Endothelial cell of umbilical vein (primary cell): ENCODE results near the gene CHRND. TPM values are rescaled to one million over a fixed set of nuclear protein-coding genes. Genes with fewer than 3 reads are reported as not detected.

Source experiments
- BruUV-seq: library from RNA; stranded (reverse); fragments of 400-500 nt; replicated peaks from 2 replicates; lab custom pipeline; 2021; lab: Mats Ljungman, UMichigan
- CTCF ChIA-PET: fragments of 300-600, 350-600 bp; sonication (Branson Sonifier 250); formaldehyde crosslinking; loops from one replicate; lab custom pipeline; 2021; ENCODE audit warnings: antibody characterized with exemption, inconsistent platforms; lab: Charles Lee
- POLR2A ChIA-PET: fragments of 300-600, 350-600 bp; sonication (Branson Sonifier 250); formaldehyde crosslinking; loops from one replicate; lab custom pipeline; 2021; ENCODE audit warnings: antibody characterized with exemption, inconsistent platforms; lab: Charles Lee
- DNase-seq: peaks from one replicate; pipeline ENCODE4 v3.0.0-alpha.2; 2011; ENCODE audit warnings: low read depth, low spot score
- FAIRE-seq: peaks from 2 replicates; lab custom pipeline; 2011; peaks lifted over from hg19 to GRCh38; lab: Jason Lieb, UNC
- H2AFZ ChIP-seq: 2 replicates; pipeline ENCODE4 v1.6.0; 2012; ENCODE audit warnings: low read depth, low read length, control low read depth, inconsistent platforms
- H3K27ac ChIP-seq: 2 replicates; pipeline ENCODE4 v1.5.1; 2011; ENCODE audit warnings: low read depth, mild to moderate bottlenecking, control low read depth, low read length, moderate library complexity; ENCODE audit not compliant: insufficient read depth
- H3K27me3 ChIP-seq, 2 experiments: 2 replicates each; pipeline versions ENCODE4 v1.6.0 to v1.6.1; 2011; ENCODE audit warnings: low read length in 2 of 2, mixed read lengths in 1 of 2; ENCODE audit not compliant: control insufficient read depth in 2 of 2, insufficient read depth in 2 of 2
- H3K36me3 ChIP-seq, 2 experiments: 2 replicates in 1 of 2; 3 replicates in 1 of 2; pipeline ENCODE4 v1.5.1; 2011; ENCODE audit warnings: low read length in 2 of 2, mild to moderate bottlenecking in 1 of 2, moderate library complexity in 1 of 2; ENCODE audit not compliant: control insufficient read depth in 2 of 2, insufficient read depth in 2 of 2; ENCODE audit errors: extremely low read depth in 1 of 2
- H3K4me1 ChIP-seq: 3 replicates; pipeline ENCODE4 v1.5.1; 2011; ENCODE audit warnings: mild to moderate bottlenecking, low read length; ENCODE audit not compliant: control insufficient read depth, insufficient read depth; ENCODE audit errors: extremely low read depth
- H3K4me2 ChIP-seq: 2 replicates; pipeline ENCODE4 v1.6.1; 2011; ENCODE audit warnings: low read length, control low read depth, mixed read lengths; ENCODE audit not compliant: insufficient read depth
- H3K4me3 ChIP-seq, 3 experiments: fragments of 200-600 bp in 1 of 3; sonication (generic), shearing (Covaris generic) in 1 of 3; replicated peaks in 1 of 3; 2 replicates each; pipeline ENCODE4 v1.5.1; 2011 to 2016; ENCODE audit warnings: control low read depth in 3 of 3, low read length in 3 of 3, mild to moderate bottlenecking in 2 of 3, inconsistent platforms in 1 of 3, low read depth in 1 of 3, moderate library complexity in 1 of 3; ENCODE audit not compliant: insufficient read depth in 1 of 3
- H3K79me2 ChIP-seq: 2 replicates; pipeline ENCODE4 v1.6.0; 2012; ENCODE audit warnings: low read length, inconsistent platforms; ENCODE audit not compliant: control insufficient read depth, insufficient read depth
- H3K9ac ChIP-seq: replicated peaks from 2 replicates; pipeline ENCODE3; 2011; ENCODE audit warnings: low read length, control low read depth; ENCODE audit not compliant: insufficient read depth; ENCODE audit errors: extremely low read depth
- H3K9me1 ChIP-seq: replicated peaks from 3 replicates; pipeline ENCODE4 v1.6.0; 2011; ENCODE audit warnings: mild to moderate bottlenecking, low read length; ENCODE audit not compliant: control insufficient read depth, insufficient read depth; ENCODE audit errors: extremely low read depth
- H3K9me3 ChIP-seq: replicated peaks from 2 replicates; pipeline ENCODE4 v1.5.1; 2012; ENCODE audit warnings: low read length, inconsistent platforms; ENCODE audit not compliant: control insufficient read depth, insufficient read depth
- H4K20me1 ChIP-seq: replicated peaks from 2 replicates; pipeline ENCODE3; 2011; ENCODE audit warnings: mild to moderate bottlenecking, low read length; ENCODE audit not compliant: control insufficient read depth, insufficient read depth; ENCODE audit errors: extremely low read depth
- EZH2 ChIP-seq: IDR thresholded peaks from 2 replicates; pipeline ENCODE4 v1.6.1; 2012; ENCODE audit warnings: borderline replicate concordance, low read depth, mild to moderate bottlenecking, moderate library complexity, low read length, inconsistent platforms; ENCODE audit not compliant: severe bottlenecking
- FOS ChIP-seq: IDR thresholded peaks from 2 replicates; pipeline ENCODE4 v1.6.1; 2011; ENCODE audit warnings: mild to moderate bottlenecking, low read length, moderate library complexity, borderline replicate concordance; ENCODE audit not compliant: insufficient read depth
- GATA2 ChIP-seq: IDR thresholded peaks from 2 replicates; pipeline ENCODE4 v1.7.0; 2011; ENCODE audit warnings: low read depth, mild to moderate bottlenecking, moderate library complexity, mixed read lengths, low read length; ENCODE audit not compliant: insufficient read length, insufficient read depth
- JUN ChIP-seq: IDR thresholded peaks from 2 replicates; pipeline ENCODE4 v1.6.1; 2011; ENCODE audit warnings: borderline replicate concordance, low read depth; ENCODE audit not compliant: insufficient read length, insufficient read depth
- MAX ChIP-seq: IDR thresholded peaks from 2 replicates; pipeline ENCODE4 v1.6.1; 2011; ENCODE audit not compliant: insufficient read depth, insufficient read length
- MYC ChIP-seq: IDR thresholded peaks from one replicate; pipeline ENCODE4 v1.6.1; 2011; ENCODE audit warnings: mild to moderate bottlenecking, low read depth, low read length
- POLR2A ChIP-seq: IDR thresholded peaks from 2 replicates; pipeline ENCODE4 v1.6.1; 2012; ENCODE audit warnings: low read depth, mild to moderate bottlenecking, control low read depth, low read length
- POLR2AphosphoS5 ChIP-seq: IDR thresholded peaks from 2 replicates; pipeline ENCODE4 v1.6.1; 2012; ENCODE audit warnings: low read depth, mild to moderate bottlenecking, control low read depth, low read length, moderate library complexity; ENCODE audit not compliant: insufficient read depth
- dilution Hi-C: fragments of 300-500 bp; cut with MboI; formaldehyde crosslinking; loops from one replicate; pipeline ENCODE4 v1.15.0; 2019; ENCODE audit warnings: low sequenced_read_pairs; ENCODE audit not compliant: extremely low pct_ligation_motif_present
- intact Hi-C: fragments of 100-400 bp; cut with micrococcal nuclease; formaldehyde crosslinking; loops from one replicate; pipeline ENCODE4 v1.10.0; 2022
- polyA plus RNA-seq, 4 experiments: library from polyadenylated mRNA; depleted of rRNA in 3 of 4; stranded (reverse) in 3 of 4; unstranded in 1 of 4; fragments of >200 nt; gene quantifications; 2 replicates each; pipeline versions ENCODE4 v1.2.1 to v1.2.3, GENCODE V29; 2011 to 2012; ENCODE audit warnings: missing spikeins in 1 of 4
- total RNA-seq: library from RNA; stranded (reverse); gene quantifications from 2 replicates; pipeline ENCODE4 v1.2.3, GENCODE V29; 2021
- TF ChIP-seq, protein P1 (sequence below), 2 donors: IDR thresholded peaks; 1 replicate in 1 of 2; 2 replicates in 1 of 2; pipeline ENCODE4 v1.5.1; 2011; ENCODE audit warnings: low read length in 2 of 2, mild to moderate bottlenecking in 2 of 2, moderate library complexity in 2 of 2, control low read depth in 1 of 2, inconsistent platforms in 1 of 2, low read depth in 1 of 2; ENCODE audit not compliant: insufficient read depth in 1 of 2; ENCODE audit errors: extremely low read depth in 1 of 2

The CHRND gene
- total and polyA plus RNA-seq, 2 donors (not counting 3 experiments of a cell fraction or from before 2014, with no cell fraction given), result not detected

- no peak for DNase-seq
- POLR2A ChIA-PET, result no interaction called here
- H3K36me3 ChIP-seq, result no peaks in the 10 kb centered on the region
Measured at GRCh38 chr2:232521098-232521497, 4.9 kb upstream of the CHRND start.

More at GRCh38 chr2:232521098-232521497, 4.9 kb upstream of the CHRND start:
- Histone ChIP-seq H2AFZ (no peak overlapping the region), H3K9ac (no peak overlapping the region), H3K27ac (no peak overlapping the region), H3K27me3 (peaks cover 21 to 31% of the 10 kb centered on the region in 2 experiments), H3K9me1 (no peaks in the 10 kb centered on the region), H3K4me2 (no peak overlapping the region), H3K79me2 (no peaks in the 10 kb centered on the region), H3K4me1 (no peaks in the 10 kb centered on the region), H3K4me3 (no peak overlapping the region), H3K9me3 (no peaks in the 10 kb centered on the region), H4K20me1 (no peaks in the 10 kb centered on the region)
- dilution Hi-C loops (no loop called here), intact Hi-C loops (loop anchor here (5.0 kb wide), 1 partner anchor 614 kb away; no protein-coding TSS in a partner anchor)
- no TSS peak for BruUV-seq
- TF ChIP-seq MAX (no peak), GATA2 (no peak), POLR2AphosphoS5 (no peak), FOS (no peak), MYC (no peak), EZH2 (no peak), POLR2A (no peak), JUN (no peak)
- TF ChIP-seq, protein P1, sequence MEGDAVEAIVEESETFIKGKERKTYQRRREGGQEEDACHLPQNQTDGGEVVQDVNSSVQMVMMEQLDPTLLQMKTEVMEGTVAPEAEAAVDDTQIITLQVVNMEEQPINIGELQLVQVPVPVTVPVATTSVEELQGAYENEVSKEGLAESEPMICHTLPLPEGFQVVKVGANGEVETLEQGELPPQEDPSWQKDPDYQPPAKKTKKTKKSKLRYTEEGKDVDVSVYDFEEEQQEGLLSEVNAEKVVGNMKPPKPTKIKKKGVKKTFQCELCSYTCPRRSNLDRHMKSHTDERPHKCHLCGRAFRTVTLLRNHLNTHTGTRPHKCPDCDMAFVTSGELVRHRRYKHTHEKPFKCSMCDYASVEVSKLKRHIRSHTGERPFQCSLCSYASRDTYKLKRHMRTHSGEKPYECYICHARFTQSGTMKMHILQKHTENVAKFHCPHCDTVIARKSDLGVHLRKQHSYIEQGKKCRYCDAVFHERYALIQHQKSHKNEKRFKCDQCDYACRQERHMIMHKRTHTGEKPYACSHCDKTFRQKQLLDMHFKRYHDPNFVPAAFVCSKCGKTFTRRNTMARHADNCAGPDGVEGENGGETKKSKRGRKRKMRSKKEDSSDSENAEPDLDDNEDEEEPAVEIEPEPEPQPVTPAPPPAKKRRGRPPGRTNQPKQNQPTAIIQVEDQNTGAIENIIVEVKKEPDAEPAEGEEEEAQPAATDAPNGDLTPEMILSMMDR (IDR thresholded peaks at IDR 0.05; ENCODE audit: extremely low read depth in 1 of 2, insufficient read depth in 1 of 2, low read depth in 1 of 2, low read length in 2 of 2), result no peak
- no peak for FAIRE-seq
- CTCF ChIA-PET, result interaction anchor here (1.3 to 4.6 kb wide), 4 partner anchors 70 to 620 kb away, joined by 3 to 44 read pairs (median 9); no protein-coding TSS in a partner anchor
